CD4-positive, alpha-beta memory T cell (primary cell): Measurements from ENCODE around the gene PLPPR4. TPM values are rescaled to one million over a fixed set of nuclear protein-coding genes. Genes with fewer than 3 reads are reported as not detected.

ENCODE experiments used
- CTCF ChIA-PET: fragments of 350-600 bp; sonication (Branson Sonifier 250); formaldehyde crosslinking; loops from one replicate; lab custom pipeline; 2021; ENCODE audit warnings: inconsistent platforms; ENCODE audit not compliant: partially characterized antibody; lab: Charles Lee
- POLR2A ChIA-PET: fragments of 350-600 bp; sonication (Branson Sonifier 250); formaldehyde crosslinking; loops from one replicate; lab custom pipeline; 2021; ENCODE audit not compliant: partially characterized antibody; lab: Charles Lee
- DNase-seq, 5 donors: peaks; one replicate each; pipeline versions ENCODE4 v3.0.0 to v3.0.0-alpha.2; 2020 to 2022; ENCODE audit warnings: mixed read lengths in 1 of 5
- H3K27ac ChIP-seq: one replicate; pipeline ENCODE4 v1.7.0; 2013; ENCODE audit warnings: low read depth, low read length
- H3K27me3 ChIP-seq: 2 replicates; pipeline ENCODE4 v1.7.0; 2013; ENCODE audit warnings: mild to moderate bottlenecking, low read length, moderate library complexity; ENCODE audit not compliant: insufficient read depth
- H3K36me3 ChIP-seq: 2 replicates; pipeline ENCODE4 v1.7.0; 2013; ENCODE audit warnings: mild to moderate bottlenecking, low read length, moderate library complexity; ENCODE audit not compliant: insufficient read depth
- H3K4me1 ChIP-seq: 2 replicates; pipeline ENCODE4 v1.7.0; 2013; ENCODE audit warnings: mild to moderate bottlenecking, low read length, moderate library complexity; ENCODE audit not compliant: insufficient read depth
- H3K4me3 ChIP-seq, 2 donors: one replicate each; pipeline ENCODE4 v1.7.0; 2013; ENCODE audit warnings: low read length in 2 of 2, mild to moderate bottlenecking in 1 of 2
- H3K9me3 ChIP-seq, 2 donors: one replicate each; pipeline ENCODE4 v1.7.0; 2013; ENCODE audit warnings: low read length in 2 of 2, control low read depth in 1 of 2; ENCODE audit not compliant: control insufficient read depth in 1 of 2
- H3K27ac Mint-ChIP-seq, 7 donors: one replicate each; pipeline ENCODE4 v1.8.0; 2020 to 2021; ENCODE audit warnings: mixed read lengths in 7 of 7, mild to moderate bottlenecking in 6 of 7, inconsistent platforms in 3 of 7, moderate library complexity in 3 of 7
- H3K27me3 Mint-ChIP-seq, 2 donors: one replicate each; pipeline ENCODE4 v1.8.0; 2020 to 2021; ENCODE audit warnings: mixed read lengths in 2 of 2
- H3K36me3 Mint-ChIP-seq, 2 donors: one replicate each; pipeline ENCODE4 v1.8.0; 2020 to 2021; ENCODE audit warnings: mixed read lengths in 2 of 2, inconsistent platforms in 1 of 2, mild to moderate bottlenecking in 1 of 2
- H3K4me1 Mint-ChIP-seq, 4 donors: one replicate each; pipeline ENCODE4 v1.8.0; 2020 to 2021; ENCODE audit warnings: mixed read lengths in 4 of 4, mild to moderate bottlenecking in 1 of 4
- H3K4me3 Mint-ChIP-seq, 8 donors: one replicate each; pipeline ENCODE4 v1.8.0; 2020 to 2021; ENCODE audit warnings: mixed read lengths in 8 of 8, mild to moderate bottlenecking in 7 of 8, moderate library complexity in 6 of 8, inconsistent platforms in 3 of 8
- H3K9me3 Mint-ChIP-seq, 8 donors: one replicate each; pipeline ENCODE4 v1.8.0; 2020 to 2021; ENCODE audit warnings: mixed read lengths in 8 of 8, mild to moderate bottlenecking in 5 of 8, inconsistent platforms in 3 of 8, moderate library complexity in 1 of 8
- intact Hi-C: fragments of 100-400 bp; cut with micrococcal nuclease; formaldehyde crosslinking; loops from one replicate; pipeline ENCODE4 v1.15.1; 2023
- polyA plus RNA-seq, 2 donors: library from polyadenylated mRNA; unstranded; fragments of 300-500 nt; fragmentation: Illumina TruSeq; gene quantifications; one replicate each; pipeline ENCODE4 v1.2.3, GENCODE V29; 2021
- total RNA-seq, 2 experiments: library from RNA; stranded (reverse); gene quantifications; one replicate each; pipeline ENCODE4 v1.2.3, GENCODE V29; 2021

PLPPR4 gene
- total and polyA plus RNA-seq, 4 experiments from 2014 or later, result not detected

DNA sequence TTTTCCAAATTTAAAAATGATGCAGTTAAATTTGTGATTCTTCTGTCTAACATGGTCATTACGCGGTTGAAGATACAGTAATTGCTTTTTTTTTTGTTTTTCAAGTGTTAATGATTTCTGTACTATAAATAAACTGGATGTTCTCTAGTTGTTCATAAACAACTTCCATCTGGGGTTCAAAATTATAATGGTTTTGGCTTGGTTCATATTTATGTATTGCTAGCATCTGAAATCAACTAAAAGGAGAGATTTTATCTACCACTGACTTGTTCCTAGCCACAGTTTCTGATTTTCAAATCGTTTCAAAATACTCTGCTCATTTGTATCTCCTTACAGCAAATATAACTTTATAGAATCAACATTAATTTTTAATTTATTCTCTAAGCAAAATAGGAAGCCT is 35.2 kb upstream of the PLPPR4 start:
- ChIA-PET CTCF (no interaction called here), POLR2A (no interaction called here)
- H3K27ac ChIP-seq, result no peak overlapping the region
- intact Hi-C loops, result no loop called here
- no peaks in the 10 kb centered on the region for H3K9me3 ChIP-seq
- Mint-ChIP-seq H3K27me3 (peaks cover 0 to 3% of the 10 kb centered on the region in 2 donors), H3K36me3 (no peaks in the 10 kb centered on the region), H3K4me3 (no peak overlapping the region), H3K27ac (no peak overlapping the region), H3K4me1 (no peaks in the 10 kb centered on the region), H3K9me3 (peaks cover 0 to 3% (median 0%) of the 10 kb centered on the region in 8 donors)
- H3K4me3 ChIP-seq, result no peak overlapping the region
- H3K27me3 ChIP-seq, result no peaks in the 10 kb centered on the region
- H3K36me3 ChIP-seq, result no peaks in the 10 kb centered on the region
- H3K4me1 ChIP-seq, result no peaks in the 10 kb centered on the region
- no peak for DNase-seq

DNA sequence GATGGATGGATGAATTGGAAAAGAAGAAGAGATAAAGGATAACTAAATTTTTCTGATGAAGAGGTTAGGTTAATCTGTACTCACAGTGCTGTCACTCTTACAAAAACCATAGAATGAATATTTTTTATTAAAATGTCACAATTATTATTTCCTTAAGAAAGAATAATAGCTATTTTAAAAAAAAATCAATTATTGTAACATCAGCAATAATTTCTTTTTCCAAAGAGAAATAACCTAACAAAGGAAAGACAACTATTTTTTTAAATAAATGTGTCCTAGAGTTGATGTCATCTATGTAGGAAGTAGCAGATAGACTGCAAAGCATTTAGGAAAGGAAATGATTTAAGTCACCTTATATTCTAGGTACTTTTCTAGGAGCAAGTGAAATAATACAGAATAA is 33.6 kb upstream of the PLPPR4 start:
- Mint-ChIP-seq H3K4me1 (no peaks in the 10 kb centered on the region), H3K36me3 (no peaks in the 10 kb centered on the region), H3K27me3 (peaks cover 0 to 3% of the 10 kb centered on the region in 2 donors), H3K27ac (no peak overlapping the region), H3K9me3 (no peaks in the 10 kb centered on the region), H3K4me3 (no peak overlapping the region)
- ChIA-PET POLR2A (no interaction called here), CTCF (no interaction called here)
- intact Hi-C loops, result no loop called here
- no peak for DNase-seq
- Histone ChIP-seq H3K27ac (no peak overlapping the region), H3K36me3 (no peaks in the 10 kb centered on the region), H3K9me3 (no peaks in the 10 kb centered on the region), H3K4me3 (no peak overlapping the region), H3K27me3 (no peaks in the 10 kb centered on the region), H3K4me1 (no peaks in the 10 kb centered on the region)

DNA sequence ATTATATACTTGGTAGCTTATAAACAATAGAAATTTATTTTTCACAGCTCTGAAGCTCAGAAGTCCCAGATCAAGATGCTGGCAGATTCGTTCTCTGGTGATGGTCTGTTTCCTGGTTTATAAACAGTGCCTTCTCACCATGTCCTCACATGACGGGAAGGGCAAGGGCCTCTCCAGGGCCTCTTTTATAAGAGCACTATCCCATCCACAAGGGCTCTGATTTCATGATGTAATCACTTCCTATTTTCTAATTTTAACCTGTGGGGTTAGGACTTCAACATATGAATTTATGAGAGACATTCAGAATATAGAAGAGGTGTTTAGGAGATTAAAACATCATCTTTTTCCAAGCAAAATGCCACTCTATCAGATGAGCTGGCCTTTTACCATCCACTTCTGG is 32.1 kb upstream of the PLPPR4 start:
- H3K9me3 ChIP-seq, result no peaks in the 10 kb centered on the region
- no peaks in the 10 kb centered on the region for H3K36me3 ChIP-seq
- H3K27me3 ChIP-seq, result no peaks in the 10 kb centered on the region
- intact Hi-C loops, result no loop called here
- H3K27ac ChIP-seq, result no peak overlapping the region
- POLR2A ChIA-PET, result no interaction called here
- no peaks in the 10 kb centered on the region for H3K36me3 Mint-ChIP-seq
- DNase-seq, result no peak
- H3K4me1 Mint-ChIP-seq, result no peaks in the 10 kb centered on the region
- no peak overlapping the region for H3K27ac Mint-ChIP-seq
- no peaks in the 10 kb centered on the region for H3K9me3 Mint-ChIP-seq
- no peaks in the 10 kb centered on the region for H3K27me3 Mint-ChIP-seq
- CTCF ChIA-PET, result no interaction called here
- no peaks in the 10 kb centered on the region for H3K4me1 ChIP-seq
- H3K4me3 Mint-ChIP-seq, result no peak overlapping the region
- no peak overlapping the region for H3K4me3 ChIP-seq

DNA sequence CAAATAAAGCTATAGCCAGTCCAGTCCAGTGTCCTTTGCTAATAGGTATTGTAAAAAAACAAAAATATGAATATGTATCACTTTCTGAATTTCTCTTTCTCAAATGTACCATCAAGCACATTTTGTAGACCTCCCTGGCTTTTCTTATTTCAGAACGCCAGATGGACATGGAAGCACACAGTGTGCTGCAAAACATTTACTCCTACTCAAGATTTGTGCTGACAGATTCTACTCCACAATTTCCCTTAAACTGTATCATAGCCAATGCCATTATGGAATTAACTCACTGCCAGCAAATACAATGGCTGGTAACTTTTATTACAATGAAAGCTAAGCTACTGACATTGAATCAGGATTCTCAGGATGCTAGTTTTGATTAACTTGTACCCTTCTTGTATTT is 30.8 kb upstream of the PLPPR4 start:
- DNase-seq, result no peak
- Mint-ChIP-seq H3K9me3 (no peaks in the 10 kb centered on the region), H3K27ac (no peak overlapping the region), H3K36me3 (no peaks in the 10 kb centered on the region), H3K4me3 (no peak overlapping the region), H3K27me3 (no peaks in the 10 kb centered on the region), H3K4me1 (no peaks in the 10 kb centered on the region)
- Histone ChIP-seq H3K4me1 (no peaks in the 10 kb centered on the region), H3K36me3 (no peaks in the 10 kb centered on the region), H3K9me3 (no peaks in the 10 kb centered on the region), H3K4me3 (no peak overlapping the region), H3K27me3 (no peaks in the 10 kb centered on the region), H3K27ac (no peak overlapping the region)
- ChIA-PET CTCF (no interaction called here), POLR2A (no interaction called here)
- intact Hi-C loops, result no loop called here

DNA sequence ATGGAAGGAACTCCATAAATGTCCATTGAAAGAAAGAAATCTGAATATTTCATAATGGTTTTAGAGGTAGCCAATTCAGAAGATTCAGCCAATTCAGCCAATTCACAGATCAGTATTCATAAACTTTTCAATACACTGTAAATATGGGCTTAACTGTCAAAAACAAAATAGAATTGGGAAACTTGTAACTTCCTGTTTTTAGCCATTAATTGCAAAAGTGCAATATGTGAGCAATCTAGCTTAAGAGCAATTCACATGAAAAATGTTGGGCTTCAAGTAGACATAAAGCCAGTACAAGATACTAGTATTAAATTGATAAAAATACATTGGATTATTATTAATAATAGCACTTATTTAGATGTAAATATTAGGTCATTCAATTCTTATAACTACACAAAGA is 27.5 kb upstream of the PLPPR4 start:
- Histone ChIP-seq H3K27ac (no peak overlapping the region), H3K4me3 (no peak overlapping the region), H3K4me1 (no peaks in the 10 kb centered on the region), H3K9me3 (no peaks in the 10 kb centered on the region), H3K27me3 (no peaks in the 10 kb centered on the region), H3K36me3 (no peaks in the 10 kb centered on the region)
- POLR2A ChIA-PET, result no interaction called here
- Mint-ChIP-seq H3K36me3 (no peaks in the 10 kb centered on the region), H3K27ac (no peak overlapping the region), H3K27me3 (no peaks in the 10 kb centered on the region), H3K9me3 (no peaks in the 10 kb centered on the region), H3K4me1 (peaks cover 0 to 1% (median 0%) of the 10 kb centered on the region in 4 donors), H3K4me3 (no peak overlapping the region)
- no peak for DNase-seq
- intact Hi-C loops, result no loop called here
- CTCF ChIA-PET, result interaction anchor here (0.6 kb wide), 1 partner anchor 535 kb away, joined by 3 read pairs; no protein-coding TSS in a partner anchor

DNA sequence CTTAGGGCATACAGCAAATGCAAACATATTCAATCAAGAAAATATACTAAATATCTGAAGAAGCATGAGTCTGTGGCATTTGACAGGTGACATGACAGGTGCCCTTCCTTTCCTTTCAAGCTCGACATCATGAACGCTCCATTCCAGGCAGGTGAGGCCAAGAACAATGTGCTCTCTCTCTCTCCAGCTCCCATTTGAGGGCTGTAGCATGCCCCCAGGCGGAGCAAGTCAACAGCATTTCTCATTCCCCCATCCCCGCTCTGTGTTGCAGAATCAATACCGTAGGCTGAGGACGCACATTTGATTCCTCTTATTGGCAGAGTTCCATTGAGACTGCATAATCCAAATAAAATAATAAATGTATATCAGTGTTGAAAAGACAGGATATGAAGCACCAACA is 24.6 kb upstream of the PLPPR4 start:
- no peak for DNase-seq
- Histone ChIP-seq H3K27me3 (no peaks in the 10 kb centered on the region), H3K9me3 (no peaks in the 10 kb centered on the region), H3K4me3 (no peak overlapping the region), H3K4me1 (no peaks in the 10 kb centered on the region), H3K36me3 (no peaks in the 10 kb centered on the region), H3K27ac (no peak overlapping the region)
- ChIA-PET CTCF (no interaction called here), POLR2A (no interaction called here)
- H3K27ac Mint-ChIP-seq, result no peak overlapping the region
- H3K9me3 Mint-ChIP-seq, result peaks cover 0 to 3% (median 0%) of the 10 kb centered on the region in 8 donors
- H3K27me3 Mint-ChIP-seq, result peaks cover 0 to 2% of the 10 kb centered on the region in 2 donors
- H3K36me3 Mint-ChIP-seq, result no peaks in the 10 kb centered on the region
- H3K4me3 Mint-ChIP-seq, result no peak overlapping the region
- intact Hi-C loops, result no loop called here
- peaks cover 0 to 1% (median 0%) of the 10 kb centered on the region in 4 donors for H3K4me1 Mint-ChIP-seq

DNA sequence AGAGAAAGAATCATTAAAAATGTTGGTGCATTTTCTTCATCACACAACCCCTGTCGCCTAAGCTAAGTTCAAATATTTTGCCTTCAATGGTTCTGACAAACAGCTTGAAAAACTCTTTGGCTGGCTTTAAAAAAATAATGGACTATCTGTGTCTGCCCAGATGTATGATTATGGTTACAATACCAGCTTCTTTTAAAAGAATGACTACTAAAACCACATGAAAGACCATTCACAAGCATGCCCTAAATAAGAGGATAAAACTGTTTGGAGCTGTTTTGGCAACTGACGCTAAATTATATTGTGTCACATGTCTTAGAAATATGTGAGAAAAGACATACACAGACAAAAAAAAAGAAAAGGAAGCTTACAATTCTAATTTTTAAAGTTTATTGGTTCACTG is 23.7 kb upstream of the PLPPR4 start:
- no peak for DNase-seq
- POLR2A ChIA-PET, result no interaction called here
- Histone ChIP-seq H3K36me3 (no peaks in the 10 kb centered on the region), H3K9me3 (no peaks in the 10 kb centered on the region), H3K27ac (no peak overlapping the region), H3K27me3 (no peaks in the 10 kb centered on the region), H3K4me3 (no peak overlapping the region), H3K4me1 (no peaks in the 10 kb centered on the region)
- CTCF ChIA-PET, result no interaction called here
- peaks cover 1 to 2% of the 10 kb centered on the region in 2 donors for H3K27me3 Mint-ChIP-seq
- H3K9me3 Mint-ChIP-seq, result peaks cover 0 to 12% (median 2%) of the 10 kb centered on the region in 8 donors
- intact Hi-C loops, result no loop called here
- H3K27ac Mint-ChIP-seq, result no peak overlapping the region
- H3K36me3 Mint-ChIP-seq, result no peaks in the 10 kb centered on the region
- H3K4me3 Mint-ChIP-seq, result no peak overlapping the region
- peaks cover 0 to 1% (median 0%) of the 10 kb centered on the region in 4 donors for H3K4me1 Mint-ChIP-seq

DNA sequence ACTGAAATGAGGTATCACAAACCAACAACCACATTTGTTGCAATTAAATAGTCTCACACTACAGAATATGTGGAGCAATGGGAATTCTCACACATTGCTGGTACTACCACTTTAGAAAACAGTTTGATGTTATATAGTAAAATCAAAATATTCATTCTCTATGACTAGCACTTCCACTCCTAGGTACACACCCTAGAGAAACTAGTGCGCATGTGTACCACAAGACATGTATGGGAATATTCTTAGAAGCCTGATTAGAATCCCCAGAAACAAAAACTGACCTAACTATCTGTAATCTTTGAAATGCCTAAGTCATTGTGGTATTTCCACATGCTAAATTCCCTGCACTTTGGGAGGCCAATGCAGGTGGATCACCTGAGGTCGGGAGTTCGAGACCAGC is 18.1 kb upstream of the PLPPR4 start:
- ChIA-PET CTCF (no interaction called here), POLR2A (no interaction called here)
- Mint-ChIP-seq H3K4me3 (no peak overlapping the region), H3K27me3 (peaks cover 1 to 3% of the 10 kb centered on the region in 2 donors), H3K36me3 (no peaks in the 10 kb centered on the region), H3K9me3 (peaks cover 0 to 13% (median 6%) of the 10 kb centered on the region in 8 donors), H3K4me1 (no peaks in the 10 kb centered on the region), H3K27ac (no peak overlapping the region)
- H3K27me3 ChIP-seq, result no peaks in the 10 kb centered on the region
- intact Hi-C loops, result no loop called here
- no peak overlapping the region for H3K4me3 ChIP-seq
- H3K27ac ChIP-seq, result no peak overlapping the region
- H3K9me3 ChIP-seq, result no peaks in the 10 kb centered on the region
- no peak for DNase-seq
- no peaks in the 10 kb centered on the region for H3K36me3 ChIP-seq
- H3K4me1 ChIP-seq, result no peaks in the 10 kb centered on the region
